Left forelimb (tissue), 1 donor: ENCODE results near the gene SAMD4B.
"Not testable (repeated sequence)": the region's sequence is repeated elsewhere in the genome, so short reads cannot be mapped to it uniquely, and the experiment has no call there.

Experiments
- DNase-seq: peaks from one replicate; pipeline ENCODE4 v3.0.0-alpha.2; 2018; ENCODE audit warnings: low spot score

Gene SAMD4B

DNA sequence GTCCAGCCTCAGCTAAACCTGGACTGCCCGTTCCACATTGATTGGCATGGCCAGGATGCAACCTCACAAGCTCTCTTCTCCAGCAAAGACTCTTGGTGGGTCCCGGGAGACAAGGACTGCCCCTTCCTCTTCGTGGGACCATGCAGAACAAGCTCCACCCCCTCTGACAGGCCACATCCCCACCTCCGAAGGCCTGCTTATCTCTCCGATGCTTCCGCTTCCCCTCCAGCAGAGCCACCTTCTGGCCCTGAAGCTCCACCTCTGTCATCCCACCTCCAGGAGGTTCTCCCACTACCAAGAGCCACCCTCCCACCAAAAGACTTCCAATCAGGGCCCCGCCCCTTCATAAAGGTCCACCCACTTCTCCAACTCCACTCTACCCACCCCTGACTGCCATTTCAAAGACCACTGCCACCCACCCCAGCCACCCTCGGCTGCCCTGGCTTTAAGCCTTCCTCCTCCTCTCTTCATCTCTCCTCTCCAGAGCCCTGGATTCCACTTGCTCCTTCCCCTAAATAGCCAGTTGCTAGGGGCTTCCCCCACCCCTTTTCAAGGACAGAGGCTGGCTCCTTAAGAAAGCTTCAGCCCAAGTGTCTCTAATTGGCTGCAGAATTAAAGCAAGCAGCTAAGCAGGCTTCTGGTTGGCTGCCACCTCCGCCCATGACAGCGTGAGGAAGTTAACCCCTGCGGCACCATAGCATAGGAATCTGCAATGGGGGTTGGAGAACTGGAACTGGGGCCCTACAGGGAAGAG, 31.5 kb upstream of the SAMD4B start:
- no peak for DNase-seq

DNA sequence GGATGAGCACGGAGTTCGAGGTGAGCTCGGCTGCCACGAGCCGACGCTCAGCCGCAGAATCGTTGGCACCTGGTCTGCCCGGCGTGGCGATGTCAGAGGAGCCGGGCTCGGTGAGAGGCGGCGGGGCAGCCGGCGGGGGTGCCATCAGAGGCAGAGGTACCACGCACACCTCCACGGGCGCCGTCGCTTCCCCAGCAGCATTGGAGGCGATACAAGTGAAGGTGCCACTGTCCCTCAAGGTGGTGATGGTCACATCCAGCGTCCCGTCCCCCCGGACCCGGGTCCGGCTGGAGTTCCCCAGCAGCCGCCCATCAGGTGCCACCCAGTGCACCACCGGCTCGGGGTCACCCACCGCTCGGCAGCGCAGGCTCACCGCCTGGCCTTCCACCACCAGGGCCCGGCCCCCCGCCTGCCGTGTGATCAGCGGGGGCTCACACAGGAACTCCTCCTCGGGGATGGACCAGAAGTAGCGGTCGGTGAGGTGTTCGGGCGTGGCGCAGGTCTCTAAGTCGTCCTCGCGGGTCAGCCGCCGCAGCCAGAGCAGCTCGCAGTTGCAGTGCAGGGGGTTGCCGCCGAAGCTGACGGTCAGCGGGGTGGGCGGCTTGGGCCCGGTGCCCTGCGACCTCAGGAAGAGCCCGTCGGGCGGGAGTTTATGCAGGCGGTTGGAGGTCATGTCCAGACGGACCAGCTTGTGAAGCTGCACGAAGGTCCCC, 28.0 kb upstream of the SAMD4B start:
- DNase-seq = no peak

- DNase-seq = no peak
Observed at GRCh38 chr19:39315933-39316332, 26.3 kb upstream of the SAMD4B start.

DNA sequence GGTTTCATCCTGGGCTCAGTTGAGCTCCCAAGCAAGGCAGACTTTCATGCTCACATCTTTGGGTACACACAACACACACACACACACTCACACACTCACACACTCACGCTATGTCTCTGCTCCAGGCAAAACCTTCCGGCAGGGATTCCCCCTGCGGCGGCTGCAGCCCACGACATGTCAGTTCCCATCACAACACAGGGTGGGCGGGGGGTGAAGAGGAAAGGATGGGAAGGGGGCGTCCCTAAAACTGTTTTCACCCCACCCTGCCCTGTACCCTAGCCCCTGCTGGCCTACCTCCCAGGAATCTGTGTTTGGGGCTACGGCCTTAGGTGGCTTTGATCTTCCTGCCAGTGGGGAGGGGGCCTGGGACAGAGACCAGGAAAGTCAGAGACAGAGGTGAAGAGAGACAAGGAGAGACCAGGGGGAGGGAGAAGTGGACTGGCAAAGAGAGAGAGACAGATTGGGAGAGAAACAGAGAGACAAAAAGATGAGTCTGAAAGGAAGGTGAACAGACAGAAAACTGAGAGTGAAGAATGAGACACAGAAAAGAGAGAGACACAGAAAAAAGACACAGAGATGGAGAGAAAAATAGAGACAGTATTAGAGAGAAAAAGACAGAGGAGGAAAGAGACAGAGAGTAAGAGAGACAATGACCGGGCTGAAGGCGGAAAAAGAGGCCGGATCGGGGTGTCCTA, 25.4 kb upstream of the SAMD4B start:
- no peak for DNase-seq

DNA sequence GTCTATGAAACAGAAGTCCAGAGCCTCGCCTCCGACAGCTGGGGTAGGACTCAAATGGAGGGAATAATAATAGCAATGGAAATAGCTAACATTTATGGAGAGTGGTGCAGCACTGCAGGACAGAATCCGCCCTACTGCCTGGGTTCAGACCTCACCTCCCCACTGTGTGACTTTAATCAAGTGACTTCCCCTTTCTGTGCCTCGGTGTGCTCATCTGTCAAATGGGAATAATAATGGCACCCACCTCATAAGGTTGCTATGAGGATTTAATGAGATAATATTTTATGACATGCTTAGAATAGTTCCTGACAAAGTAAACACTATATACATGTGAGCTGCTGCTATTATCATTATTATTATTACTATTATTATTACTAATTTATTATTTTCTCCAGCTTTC, 24.7 kb upstream of the SAMD4B start:
- no peak for DNase-seq

GRCh38 chr19:39318071-39318470, 24.1 kb upstream of the SAMD4B start:
- no peak for DNase-seq

DNA sequence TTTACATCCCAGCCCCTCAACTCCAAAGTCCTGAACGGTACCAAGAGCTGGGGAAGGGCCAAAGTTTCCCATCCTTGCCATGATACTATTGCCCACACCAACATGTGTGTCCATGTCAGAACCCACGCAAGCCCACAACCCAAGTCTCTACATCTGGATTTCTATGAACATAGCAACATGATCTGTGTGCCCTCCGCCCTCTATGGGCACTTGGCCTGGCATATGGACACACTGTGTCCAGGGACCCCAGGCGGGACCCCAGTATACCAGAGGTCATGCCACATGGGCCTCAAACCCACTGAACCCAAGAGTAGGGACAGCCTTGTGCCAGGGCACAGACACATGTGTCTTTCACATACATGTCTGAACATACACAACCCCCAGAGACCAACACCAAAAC, 23.5 kb upstream of the SAMD4B start:
- DNase-seq = no peak

GRCh38 chr19:39319098-39319891, 22.9 kb upstream of the SAMD4B start:
- DNase-seq = no peak

- no peak for DNase-seq
Observed at GRCh38 chr19:39319892-39320248, 22.4 kb upstream of the SAMD4B start.

DNA sequence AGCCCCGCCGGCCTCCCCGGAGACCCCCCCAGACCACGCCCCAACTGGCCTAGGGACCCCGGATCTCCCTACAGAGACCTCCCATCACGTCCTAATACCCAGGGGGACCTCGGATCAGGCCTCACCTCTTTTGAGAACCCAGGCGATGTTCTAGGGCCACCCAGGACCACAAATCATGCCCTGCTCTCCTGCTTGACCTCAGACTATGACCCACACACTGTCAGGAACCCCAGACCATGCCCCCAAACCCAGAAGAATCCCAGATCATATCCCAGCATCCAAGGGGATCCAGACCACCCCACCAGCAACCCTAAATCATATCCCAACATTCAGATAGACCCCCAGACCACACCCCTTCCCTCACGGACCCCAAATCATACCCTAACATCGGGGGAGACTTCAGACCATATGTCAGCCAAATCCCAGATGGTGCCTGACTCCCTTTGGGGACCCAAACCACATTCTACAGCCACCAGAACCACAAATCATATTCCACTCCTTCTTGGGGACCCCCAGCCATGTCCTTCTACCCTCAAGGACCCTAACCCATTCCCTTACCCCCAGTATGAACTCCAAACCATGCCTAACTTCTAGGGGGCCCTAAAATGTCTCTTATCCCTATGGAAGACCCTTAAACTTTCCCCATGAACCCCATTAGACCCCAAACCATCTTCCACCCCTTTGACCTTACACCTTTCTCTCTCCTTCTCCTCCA, 20.9 kb upstream of the SAMD4B start:
- DNase-seq = no peak

DNA sequence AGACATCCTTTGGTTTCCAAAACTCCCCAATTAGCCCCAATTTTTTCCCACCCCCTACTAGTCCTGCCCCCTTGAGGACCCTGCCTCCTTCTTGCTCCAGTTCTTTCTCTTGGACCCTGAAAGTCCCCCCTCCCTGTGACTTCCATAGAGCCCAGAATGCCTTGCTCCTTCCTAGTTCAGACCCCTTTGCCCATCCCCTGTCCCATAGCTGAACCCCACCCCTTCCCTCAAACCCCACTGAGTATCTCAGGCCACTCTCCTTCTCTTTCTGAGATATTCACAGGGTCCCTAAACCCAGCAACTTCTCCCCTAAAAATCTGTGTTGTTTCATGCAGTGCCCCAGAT, 20.4 kb upstream of the SAMD4B start:
- DNase-seq = no peak

DNA sequence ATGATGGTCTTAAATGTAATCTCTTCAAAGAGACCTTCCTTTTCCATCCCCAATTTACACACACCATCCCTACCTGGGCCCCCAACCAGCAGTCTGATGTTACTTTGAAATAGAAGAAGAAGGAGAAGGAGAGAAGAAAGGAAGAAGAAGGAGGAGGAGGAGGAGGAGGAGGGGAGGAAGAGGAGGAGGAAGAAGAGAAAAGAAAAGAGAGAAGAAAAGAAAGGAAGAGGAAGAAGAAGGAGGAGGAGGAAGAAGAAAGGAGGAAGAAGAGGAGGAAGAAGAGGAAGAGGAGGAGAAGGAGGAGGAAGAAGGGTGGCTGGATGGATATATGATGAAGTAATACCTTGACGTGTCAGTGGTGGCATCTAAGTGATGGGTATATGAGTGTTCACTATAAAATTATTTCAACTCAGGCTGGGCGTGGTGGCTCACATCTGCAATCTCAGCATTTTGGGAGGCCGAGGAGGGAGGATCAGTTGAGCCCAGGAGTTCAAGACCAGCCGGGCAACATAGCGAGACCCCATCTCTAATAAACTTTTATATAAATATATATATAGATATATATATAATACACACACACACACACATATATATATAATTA, 17.9 kb upstream of the SAMD4B start:
- DNase-seq = no peak

DNA sequence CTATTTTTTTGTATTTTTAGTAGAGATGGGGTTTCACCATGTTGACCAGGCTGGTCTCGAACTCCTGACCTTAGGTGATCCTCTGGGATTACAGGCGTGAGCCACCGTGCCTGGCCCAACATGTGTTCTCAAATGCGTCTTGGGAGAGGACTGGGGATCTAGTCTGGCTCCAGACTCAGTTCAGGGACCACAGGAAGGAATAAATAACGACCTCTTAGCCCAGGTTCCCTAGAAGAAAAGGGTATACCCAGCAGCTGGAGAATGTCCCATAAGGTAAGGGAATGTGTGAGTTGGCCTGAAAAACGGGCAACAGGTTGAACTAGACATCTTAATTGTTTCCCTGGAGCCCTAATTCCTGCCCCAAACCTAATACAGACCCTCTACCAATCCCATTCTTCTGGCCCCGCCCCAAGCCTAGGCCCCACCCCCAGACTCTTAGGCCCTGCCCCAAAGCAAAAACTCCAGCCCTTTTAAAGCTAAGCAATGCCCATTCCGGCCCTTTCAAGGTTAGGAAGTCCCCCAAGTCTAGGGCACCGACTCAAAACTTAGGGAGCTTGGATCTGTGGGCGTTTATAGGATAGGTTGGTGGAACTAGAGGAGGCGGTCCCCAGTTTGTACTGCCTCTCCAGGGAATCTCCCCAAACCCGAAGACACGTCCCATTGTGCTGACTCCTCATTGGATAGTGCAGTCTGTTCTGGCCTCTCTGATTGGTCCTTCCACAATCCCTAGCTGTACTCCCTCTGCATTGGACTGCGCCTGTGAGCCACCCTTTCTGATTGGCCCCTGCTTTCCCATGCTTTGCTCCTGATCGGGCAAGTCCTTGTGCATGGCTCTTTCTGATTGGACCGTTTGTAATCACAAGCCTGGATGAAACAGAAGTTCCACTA, 16.2 kb upstream of the SAMD4B start:
- DNase-seq = no peak

GRCh38 chr19:39327363-39328045, 14.7 kb upstream of the SAMD4B start:
- DNase-seq = no peak

GRCh38 chr19:39328046-39328705, 14.0 kb upstream of the SAMD4B start:
- DNase-seq = peak; percentile 90

GRCh38 chr19:39329948-39330347, 12.3 kb upstream of the SAMD4B start:
- DNase-seq = no peak

DNA sequence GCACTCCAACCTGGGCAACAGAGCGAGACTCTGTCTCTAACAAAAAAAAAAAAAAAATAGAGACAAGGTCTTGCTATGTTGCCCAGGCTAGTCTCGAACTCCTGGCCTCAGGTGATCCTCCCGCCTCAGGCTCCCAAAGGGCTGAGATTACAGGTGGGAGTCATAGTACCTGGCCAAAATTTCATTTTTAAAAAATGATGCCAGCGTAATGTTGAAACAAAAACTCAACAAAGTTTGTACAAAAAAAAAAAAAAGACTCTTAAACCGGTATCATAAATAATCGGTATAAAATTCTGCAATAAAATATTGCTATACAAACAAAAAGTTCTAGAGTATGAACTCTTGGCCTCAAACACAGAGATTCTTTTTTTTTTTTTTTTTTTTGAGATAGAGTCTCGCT, 9.9 kb upstream of the SAMD4B start:
- DNase-seq = no peak

GRCh38 chr19:39332738-39333137, 9.5 kb upstream of the SAMD4B start:
- DNase-seq = not testable (repeated sequence)

DNA sequence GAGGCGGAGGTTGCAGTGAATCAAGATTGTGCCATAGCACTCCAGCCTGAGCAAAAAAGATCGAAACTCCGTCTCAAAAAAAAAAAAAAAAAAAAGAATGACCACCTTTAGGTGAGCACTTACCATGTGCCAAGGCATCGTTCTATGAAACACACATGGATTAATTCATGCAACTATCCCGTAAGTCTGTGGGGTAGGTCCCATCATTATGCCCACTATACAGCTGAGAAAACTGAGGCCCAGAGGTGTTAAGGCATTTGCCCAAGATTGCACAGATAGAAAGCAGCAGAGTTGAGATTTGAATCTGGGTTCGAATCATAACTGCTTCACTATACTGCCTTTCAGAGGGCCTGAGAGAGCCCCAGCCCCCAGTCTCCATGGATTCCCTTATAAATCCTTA, 8.7 kb upstream of the SAMD4B start:
- no peak for DNase-seq
